Measurements from ENCODE around the gene ARAP1.
A peak's percentile ranks its signal among the peaks of the same experiment; 100 is the strongest.

Gene ARAP1

GRCh38 chr11:72702577-72703241, 49.5 kb downstream of the ARAP1 start:
- DNase-seq, result peak; percentile 49

- DNase-seq, result no peak
Measured at GRCh38 chr11:72702096-72702495, 50.1 kb downstream of the ARAP1 start.

GRCh38 chr11:72701466-72701865, 50.7 kb downstream of the ARAP1 start:
- DNase-seq, result no peak

GRCh38 chr11:72700146-72700545, 52.1 kb downstream of the ARAP1 start:
- DNase-seq, result no peak

- no peak for DNase-seq
Measured at GRCh38 chr11:72697814-72698213, 54.4 kb downstream of the ARAP1 start.

- DNase-seq, result no peak
Measured at GRCh38 chr11:72696866-72697700, 55.1 kb downstream of the ARAP1 start.

- no peak for DNase-seq
Measured at GRCh38 chr11:72695354-72695753, 56.9 kb downstream of the ARAP1 start.

GRCh38 chr11:72693271-72693968, 58.8 kb downstream of the ARAP1 start:
- no peak for DNase-seq

- DNase-seq, result no peak
Measured at GRCh38 chr11:72692498-72693237, 59.5 kb downstream of the ARAP1 start.

- DNase-seq, result no peak
Measured at GRCh38 chr11:72690166-72690565, 62.0 kb downstream of the ARAP1 start.

- no peak for DNase-seq
Measured at GRCh38 chr11:72688929-72689328, 63.3 kb downstream of the ARAP1 start.

- DNase-seq, result no peak
Measured at GRCh38 chr11:72688486-72688885, 63.7 kb downstream of the ARAP1 start.

GRCh38 chr11:72687326-72687725, 64.9 kb downstream of the ARAP1 start:
- no peak for DNase-seq

- no peak for DNase-seq
Measured at GRCh38 chr11:72686639-72687220, 65.5 kb downstream of the ARAP1 start.

GRCh38 chr11:72685560-72686480, 66.4 kb downstream of the ARAP1 start:
- peak; percentile 50 for DNase-seq

GRCh38 chr11:72684236-72684912, 67.8 kb downstream of the ARAP1 start:
- peak; percentile 63 for DNase-seq

GRCh38 chr11:72683782-72684200, 68.4 kb downstream of the ARAP1 start:
- peak; percentile 72 for DNase-seq

- DNase-seq, result no peak
Measured at GRCh38 chr11:72682858-72683243, 69.4 kb downstream of the ARAP1 start.

- DNase-seq, result no peak
Measured at GRCh38 chr11:72682238-72682857, 69.9 kb downstream of the ARAP1 start.

Data from left hindlimb (tissue), 1 donor.